Breast epithelium (tissue), 3 donors: Measurements from ENCODE around the gene PIGU.

Experiments used
- POLR2A ChIP-seq: fragments of 450-650 bp; IDR thresholded peaks from one replicate; pipeline ENCODE4 v1.6.1; 2016; ENCODE audit warnings: antibody characterized with exemption, mild to moderate bottlenecking, moderate library complexity
- POLR2AphosphoS5 ChIP-seq, 3 donors: sonication (generic); formaldehyde crosslinking; IDR thresholded peaks; one replicate each; pipeline ENCODE4 v1.6.1; 2017; ENCODE audit warnings: antibody characterized with exemption in 3 of 3
- TF ChIP-seq, protein P1 (sequence below), 3 donors: fragments of 450-650 bp; IDR thresholded peaks; one replicate each; pipeline ENCODE4 v1.5.1; 2016 to 2017; ENCODE audit warnings: antibody characterized with exemption in 3 of 3, mild to moderate bottlenecking in 3 of 3, moderate library complexity in 3 of 3

DNA sequence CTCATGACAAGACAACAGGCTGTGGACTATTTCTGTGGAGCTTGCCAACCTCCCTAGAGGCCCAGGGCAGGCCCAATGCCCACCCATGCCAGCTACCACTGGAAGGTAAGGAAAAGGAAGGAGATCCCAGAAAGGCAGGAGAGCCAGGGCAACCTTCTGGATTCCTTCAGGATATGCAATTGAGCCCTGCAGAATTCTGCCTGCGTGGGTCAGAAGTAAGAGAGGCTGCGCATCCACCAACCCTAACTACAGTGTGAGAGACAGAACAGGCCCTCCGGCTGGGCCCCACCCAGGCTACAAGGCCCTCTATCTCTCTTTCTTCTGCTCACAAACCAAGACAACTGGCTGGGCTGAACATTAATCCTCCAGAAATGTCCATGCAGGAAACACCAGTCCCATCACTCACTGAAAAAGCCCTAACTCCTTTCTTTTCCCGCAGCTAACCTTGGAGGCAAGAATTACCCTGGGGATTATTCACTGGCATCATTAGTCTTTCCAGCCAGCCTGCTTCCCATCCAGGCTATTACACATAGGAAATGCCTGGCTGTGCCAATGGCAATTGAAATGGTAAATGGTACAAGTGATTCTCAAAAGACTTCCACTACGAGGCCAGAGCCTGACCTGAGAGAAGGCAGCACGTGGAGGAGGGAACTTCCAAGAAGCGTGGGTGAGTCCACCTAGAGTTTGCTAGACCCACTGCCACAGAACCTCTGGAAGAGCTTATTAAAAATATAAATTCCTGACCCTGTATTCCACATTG, 103.2 kb downstream of the PIGU start:
- TF ChIP-seq, protein P1, sequence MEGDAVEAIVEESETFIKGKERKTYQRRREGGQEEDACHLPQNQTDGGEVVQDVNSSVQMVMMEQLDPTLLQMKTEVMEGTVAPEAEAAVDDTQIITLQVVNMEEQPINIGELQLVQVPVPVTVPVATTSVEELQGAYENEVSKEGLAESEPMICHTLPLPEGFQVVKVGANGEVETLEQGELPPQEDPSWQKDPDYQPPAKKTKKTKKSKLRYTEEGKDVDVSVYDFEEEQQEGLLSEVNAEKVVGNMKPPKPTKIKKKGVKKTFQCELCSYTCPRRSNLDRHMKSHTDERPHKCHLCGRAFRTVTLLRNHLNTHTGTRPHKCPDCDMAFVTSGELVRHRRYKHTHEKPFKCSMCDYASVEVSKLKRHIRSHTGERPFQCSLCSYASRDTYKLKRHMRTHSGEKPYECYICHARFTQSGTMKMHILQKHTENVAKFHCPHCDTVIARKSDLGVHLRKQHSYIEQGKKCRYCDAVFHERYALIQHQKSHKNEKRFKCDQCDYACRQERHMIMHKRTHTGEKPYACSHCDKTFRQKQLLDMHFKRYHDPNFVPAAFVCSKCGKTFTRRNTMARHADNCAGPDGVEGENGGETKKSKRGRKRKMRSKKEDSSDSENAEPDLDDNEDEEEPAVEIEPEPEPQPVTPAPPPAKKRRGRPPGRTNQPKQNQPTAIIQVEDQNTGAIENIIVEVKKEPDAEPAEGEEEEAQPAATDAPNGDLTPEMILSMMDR (IDR thresholded peaks at IDR 0.05): no peak
- TF ChIP-seq POLR2A (no peak), POLR2AphosphoS5 (IDR thresholded peaks at IDR 0.05) (no peak)
